K562 (cell line): ENCODE results near the gene GJD4. TPM values are rescaled to one million over a fixed set of nuclear protein-coding genes. Genes with fewer than 3 reads are reported as not detected.

Experiments used
- ATAC-seq: fragments of 200-7000 bp; cut with Tn5 transposase; 3 replicates; pipeline ENCODE4 v1.9.1; 2020; ENCODE audit warnings: moderate library complexity
- BruUV-seq: library from RNA; stranded (reverse); fragments of 400-500 nt; replicated peaks from 2 replicates; lab custom pipeline; 2021; lab: Mats Ljungman, UMichigan
- CTCF ChIA-PET: fragments of 300-600 bp; formaldehyde crosslinking; extraction: SDS; loops from one replicate; lab custom pipeline; 2021; ENCODE audit warnings: low intra/inter-chr PET ratio; lab: Yijun Ruan, JAX
- POLR2A ChIA-PET: fragments of 300-600, 350-650 bp; sonication (Branson Sonifier 250); formaldehyde crosslinking; extraction: SDS; loops from one replicate; lab custom pipeline; 2021; ENCODE audit warnings: antibody characterized with exemption, inconsistent platforms; lab: Yijun Ruan, JAX
- DNase-seq, 4 experiments: peaks; one replicate each; pipeline versions ENCODE4 v3.0.0 to v3.0.0-alpha.2; 2011 to 2018; ENCODE audit warnings: low spot score in 3 of 4, mixed read lengths in 3 of 4; ENCODE audit errors: extremely low read depth in 1 of 4
- FAIRE-seq: peaks from 2 replicates; lab custom pipeline; 2011; peaks lifted over from hg19 to GRCh38; lab: Jason Lieb, UNC
- H2AFZ ChIP-seq: 2 replicates; pipeline ENCODE4 v1.6.0; 2011; ENCODE audit warnings: low read depth, low read length, control low read depth, inconsistent platforms
- H3K27ac ChIP-seq: fragments of 200-600 bp; 3 replicates; pipeline ENCODE4 v1.8.0; 2011; ENCODE audit warnings: low read depth, mild to moderate bottlenecking, control low read depth, inconsistent platforms, low read length, moderate library complexity, mixed read lengths; ENCODE audit errors: extremely low read depth
- H3K27me3 ChIP-seq, 2 experiments: fragments of 300-600 bp in 1 of 2; 2 replicates in 1 of 2; 3 replicates in 1 of 2; pipeline versions ENCODE4 v1.6.0 to v1.8.0; 2011; ENCODE audit warnings: inconsistent platforms in 2 of 2, low read length in 2 of 2, mild to moderate bottlenecking in 1 of 2, mixed read lengths in 1 of 2, moderate library complexity in 1 of 2; ENCODE audit not compliant: control insufficient read depth in 2 of 2, insufficient read depth in 2 of 2
- H3K36me3 ChIP-seq: fragments of 300-600 bp; 3 replicates; pipeline ENCODE4 v1.8.0; 2011; ENCODE audit warnings: mild to moderate bottlenecking, low read length, inconsistent platforms; ENCODE audit not compliant: control insufficient read depth, insufficient read depth
- H3K4me1 ChIP-seq, 2 experiments: fragments of 200-600 bp in 1 of 2; replicated peaks in 1 of 2; 2 replicates in 1 of 2; 3 replicates in 1 of 2; pipeline versions ENCODE4 v1.5.1 to v1.8.0; 2011; ENCODE audit warnings: inconsistent platforms in 2 of 2, low read length in 2 of 2, mild to moderate bottlenecking in 1 of 2, mixed read lengths in 1 of 2, moderate library complexity in 1 of 2; ENCODE audit not compliant: control insufficient read depth in 2 of 2, insufficient read depth in 2 of 2
- H3K4me2 ChIP-seq: 2 replicates; pipeline ENCODE4 v1.6.1; 2011; ENCODE audit warnings: low read length, control low read depth, inconsistent platforms, mixed read lengths; ENCODE audit not compliant: insufficient read depth
- H3K4me3 ChIP-seq: fragments of 200-600 bp; sonication (generic), shearing (Covaris generic); 2 replicates; pipeline ENCODE4 v1.5.1; 2016; ENCODE audit warnings: control low read depth, inconsistent platforms
- H3K79me2 ChIP-seq: fragments of 200-600 bp; 3 replicates; pipeline ENCODE4 v1.8.0; 2011; ENCODE audit warnings: low read length, inconsistent platforms; ENCODE audit not compliant: control insufficient read depth, insufficient read depth
- H3K9ac ChIP-seq, 2 experiments: 2 replicates each; pipeline versions ENCODE4 v1.6.0 to v1.6.1; 2011; ENCODE audit warnings: low read depth in 2 of 2, low read length in 2 of 2, control low read depth in 1 of 2, inconsistent platforms in 1 of 2, mild to moderate bottlenecking in 1 of 2, mixed read lengths in 1 of 2; ENCODE audit not compliant: insufficient read depth in 1 of 2
- H3K9me1 ChIP-seq: one replicate; pipeline ENCODE4 v1.6.0; 2011; ENCODE audit warnings: inconsistent platforms, mild to moderate bottlenecking, low read length, moderate library complexity; ENCODE audit not compliant: control insufficient read depth, insufficient read depth
- H3K9me3 ChIP-seq: replicated peaks from 2 replicates; pipeline ENCODE4 v1.5.1; 2011; ENCODE audit warnings: low read depth, low read length, inconsistent platforms; ENCODE audit not compliant: control insufficient read depth, insufficient read depth
- H4K20me1 ChIP-seq: replicated peaks from 2 replicates; pipeline ENCODE4 v1.6.1; 2011; ENCODE audit warnings: low read length, inconsistent platforms, mixed read lengths; ENCODE audit not compliant: control insufficient read depth, insufficient read depth
- CBX8 ChIP-seq: fragments of 200-600 bp; sonication (generic); IDR thresholded peaks from 2 replicates; pipeline ENCODE4 v1.6.1; 2012; ENCODE audit warnings: borderline replicate concordance, mixed run types, low read depth, mild to moderate bottlenecking, moderate library complexity, mixed read lengths, low read length, control low read depth, inconsistent platforms; ENCODE audit not compliant: poor library complexity, severe bottlenecking; ENCODE audit errors: extremely low read depth
- MYNN ChIP-seq, 2 experiments: sonication (generic); formaldehyde crosslinking in 1 of 2; IDR thresholded peaks; 2 replicates each; pipeline versions ENCODE4 v1.5.0 to v1.6.1; 2016 to 2020; ENCODE audit warnings: antibody characterized with exemption in 1 of 2, missing genetic modification reagents in 1 of 2
- POLR2AphosphoS2 ChIP-seq: IDR thresholded peaks from 2 replicates; pipeline ENCODE4 v1.6.1; 2012; ENCODE audit warnings: low read length, improper control_type of control experiment
- SETDB1 ChIP-seq: IDR thresholded peaks from one replicate; pipeline ENCODE4 v1.6.1; 2012; ENCODE audit warnings: low read length, control low read depth, inconsistent platforms
- TCF7 ChIP-seq: sonication (generic); IDR thresholded peaks from 2 replicates; pipeline ENCODE4 v1.6.1; 2016; ENCODE audit warnings: antibody characterized with exemption, borderline replicate concordance
- ZNF134 ChIP-seq: fragments of 250-450 bp; sonication (Bioruptor Pico); conservative IDR thresholded peaks from 2 replicates; pipeline ENCODE4 v1.4.0; 2020
- ZNF583 ChIP-seq: fragments of 250-450 bp; sonication (Bioruptor Pico); IDR thresholded peaks from 2 replicates; pipeline ENCODE4 v1.4.0; 2020
- WGBS: fragments of 100-300 bp; shearing (Covaris generic); methylation state at CpG from one replicate; pipeline ENCODE4 v1.1.6; 2016; ENCODE audit warnings: low coverage, mixed read lengths; ENCODE audit not compliant: insufficient coverage; ENCODE audit errors: missing lambda C conversion rate; 5-methylcytosine and 5-hydroxymethylcytosine counted together
- in situ Hi-C: fragments of 300-500 bp; cut with MboI; formaldehyde crosslinking; loops from 4 replicates; pipeline ENCODE4 v1.15.0; 2018; ENCODE audit warnings: inconsistent platforms, mixed read lengths
- intact Hi-C: fragments of 100-400 bp; cut with micrococcal nuclease; formaldehyde crosslinking; loops from 2 replicates; pipeline ENCODE4 v1.14.2; 2022
- polyA plus RNA-seq, 8 experiments: library from polyadenylated mRNA; depleted of rRNA in 4 of 8; stranded (reverse) in 5 of 8; unstranded in 3 of 8; fragments of >200 nt; fragmentation: Nextera tagmentation in 2 of 8; fragmentation: Illumina TruSeq in 1 of 8; extraction: Ambion mirVana in 2 of 8; extraction: Trizol in 1 of 8; gene quantifications; 2 replicates each; pipeline versions ENCODE4 v1.2.1 to v1.2.3, GENCODE V29; 2011 to 2014; ENCODE audit warnings: inconsistent platforms in 1 of 8, missing spikeins in 1 of 8
- total RNA-seq, 7 experiments: library from RNA; depleted of rRNA in 6 of 7; stranded (reverse); fragments of >200 nt in 6 of 7; fragmentation: Illumina TruSeq in 2 of 7; extraction: Trizol in 2 of 7; gene quantifications; 2 replicates each; pipeline versions ENCODE4 v1.2.1 to v1.2.3, GENCODE V29; 2011 to 2021; ENCODE audit warnings: low replicate concordance in 1 of 7
- TF ChIP-seq, protein P1 (sequence below): fragments of 450-650 bp; formaldehyde crosslinking; IDR thresholded peaks from 2 replicates; pipeline ENCODE4 v1.4.0; 2020; ENCODE audit warnings: mild to moderate bottlenecking, moderate library complexity
- TF ChIP-seq, protein P2 (sequence below): fragments of 250-450 bp; sonication (Bioruptor Pico); IDR thresholded peaks from 2 replicates; pipeline ENCODE4 v1.8.0; 2021; ENCODE audit warnings: moderate library complexity, mild to moderate bottlenecking, inconsistent platforms
- TF ChIP-seq, protein P3 (sequence below): fragments of 450-650 bp; IDR thresholded peaks from one replicate; pipeline ENCODE4 v1.6.1; 2018; ENCODE audit warnings: mild to moderate bottlenecking, moderate library complexity; ENCODE audit not compliant: partially characterized antibody

Gene GJD4
- total and polyA plus RNA-seq, 9 of the 15 experiments (the other 6 are each of a cell fraction or from before 2014, with no cell fraction given): not detected

DNA sequence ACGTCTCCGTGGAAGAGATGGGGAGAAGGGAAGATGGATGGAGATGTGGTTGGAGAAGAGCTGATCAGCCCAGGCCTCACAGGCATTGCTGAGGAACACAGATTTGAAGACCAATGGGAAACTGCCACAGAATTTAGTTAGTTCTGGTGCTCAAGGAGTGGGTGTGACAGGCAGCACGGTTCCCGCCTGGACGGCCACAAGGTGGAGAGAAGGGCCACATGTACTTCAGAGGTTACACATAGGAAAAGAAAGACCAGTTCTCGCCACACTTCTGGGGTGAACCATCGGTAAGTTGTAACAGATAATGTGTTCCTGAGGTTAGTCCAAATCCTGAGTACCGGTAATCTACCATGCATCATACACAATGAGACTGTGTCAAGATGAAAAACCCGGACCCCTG is 29.5 kb upstream of the GJD4 start (continued):
- TF ChIP-seq, protein P1, sequence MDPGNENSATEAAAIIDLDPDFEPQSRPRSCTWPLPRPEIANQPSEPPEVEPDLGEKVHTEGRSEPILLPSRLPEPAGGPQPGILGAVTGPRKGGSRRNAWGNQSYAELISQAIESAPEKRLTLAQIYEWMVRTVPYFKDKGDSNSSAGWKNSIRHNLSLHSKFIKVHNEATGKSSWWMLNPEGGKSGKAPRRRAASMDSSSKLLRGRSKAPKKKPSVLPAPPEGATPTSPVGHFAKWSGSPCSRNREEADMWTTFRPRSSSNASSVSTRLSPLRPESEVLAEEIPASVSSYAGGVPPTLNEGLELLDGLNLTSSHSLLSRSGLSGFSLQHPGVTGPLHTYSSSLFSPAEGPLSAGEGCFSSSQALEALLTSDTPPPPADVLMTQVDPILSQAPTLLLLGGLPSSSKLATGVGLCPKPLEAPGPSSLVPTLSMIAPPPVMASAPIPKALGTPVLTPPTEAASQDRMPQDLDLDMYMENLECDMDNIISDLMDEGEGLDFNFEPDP (CRISPR knock-in tag): no peak
- TF ChIP-seq, protein P2, sequence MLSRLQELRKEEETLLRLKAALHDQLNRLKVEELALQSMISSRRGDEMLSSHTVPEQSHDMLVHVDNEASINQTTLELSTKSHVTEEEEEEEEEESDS (CRISPR knock-in tag): no peak
- TF ChIP-seq MYNN (IDR thresholded peaks at IDR 0.05): no peak
- no peak for TF ChIP-seq MYNN (CRISPR knock-in tag; IDR thresholded peaks at IDR 0.05)
- no peak for TF ChIP-seq CBX8

DNA sequence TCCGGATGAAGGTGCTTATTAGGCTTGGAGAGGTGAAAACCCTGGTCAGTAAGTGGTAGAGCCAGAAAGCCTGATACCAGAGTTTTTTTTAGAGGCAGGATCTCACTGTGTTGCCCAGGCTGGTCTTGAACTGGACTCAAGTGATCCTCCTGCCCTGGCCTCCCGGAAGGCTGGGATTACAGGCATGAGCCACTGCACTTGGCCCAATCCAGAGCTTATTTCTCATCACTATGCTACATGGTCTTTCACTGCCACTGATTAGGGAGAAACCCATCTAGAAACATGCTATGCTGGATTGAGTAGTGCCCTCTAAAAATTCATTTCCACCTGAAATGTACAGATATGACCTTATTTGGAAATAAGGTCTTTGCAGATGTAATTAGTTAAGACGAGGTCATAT is 28.4 kb upstream of the GJD4 start:
- Histone ChIP-seq H3K4me3 (no peak overlapping the region), H3K36me3 (peaks cover 4% of the 10 kb centered on the region; the same call in 1 of the 3 replicates), H3K79me2 (no peaks in the 10 kb centered on the region), H3K27ac (no peak overlapping the region), H3K4me1 (no peaks in the 10 kb centered on the region), H4K20me1 (no peaks in the 10 kb centered on the region), H3K4me2 (no peak overlapping the region), H3K9me3 (no peaks in the 10 kb centered on the region), H3K9ac (no peak overlapping the region), H3K27me3 (peaks cover 17% of the 10 kb centered on the region in 2 experiments), H2AFZ (no peak overlapping the region), H3K9me1 (no peaks in the 10 kb centered on the region)
- POLR2A ChIA-PET: interaction anchor here (0.7 to 2.1 kb wide), 4 partner anchors 8 to 486 kb away, joined by 3 to 5 read pairs (median 4); partner anchors contain the start of gene CUL2
- FAIRE-seq: no peak
- CTCF ChIA-PET: no interaction called here
- intact Hi-C loops: no loop called here
- TF ChIP-seq SETDB1: no peak
- TF ChIP-seq TCF7: no peak
- no peak for TF ChIP-seq ZNF583 (CRISPR knock-in tag)
- TF ChIP-seq, protein P3, sequence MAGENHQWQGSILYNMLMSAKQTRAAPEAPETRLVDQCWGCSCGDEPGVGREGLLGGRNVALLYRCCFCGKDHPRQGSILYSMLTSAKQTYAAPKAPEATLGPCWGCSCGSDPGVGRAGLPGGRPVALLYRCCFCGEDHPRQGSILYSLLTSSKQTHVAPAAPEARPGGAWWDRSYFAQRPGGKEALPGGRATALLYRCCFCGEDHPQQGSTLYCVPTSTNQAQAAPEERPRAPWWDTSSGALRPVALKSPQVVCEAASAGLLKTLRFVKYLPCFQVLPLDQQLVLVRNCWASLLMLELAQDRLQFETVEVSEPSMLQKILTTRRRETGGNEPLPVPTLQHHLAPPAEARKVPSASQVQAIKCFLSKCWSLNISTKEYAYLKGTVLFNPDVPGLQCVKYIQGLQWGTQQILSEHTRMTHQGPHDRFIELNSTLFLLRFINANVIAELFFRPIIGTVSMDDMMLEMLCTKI: no peak
- peak; percentile 76 for TF ChIP-seq ZNF134
- TF ChIP-seq POLR2AphosphoS2: 0 out of 2 replicates have a peak, but pooled peaks have one; percentile 43
- WGBS: 52% methylated on average over 2 of the region's 3 CpGs
- no TSS peak for BruUV-seq
- no peak for ATAC-seq
- in situ Hi-C loops: no loop called here
- no peak for DNase-seq
